LNCaP clone FGC (cell line): ENCODE measurements around the gene RAMP3.
"Not testable (repeated sequence)": the region's sequence is repeated elsewhere in the genome, so short reads cannot be mapped to it uniquely, and the experiment has no call there.

Source experiments
- DNase-seq: peaks from one replicate; pipeline ENCODE4 v3.0.0-alpha.2; 2011; ENCODE audit warnings: low read depth
- H3K4me3 ChIP-seq: 2 replicates; pipeline ENCODE4 v1.5.1; 2011; ENCODE audit warnings: mild to moderate bottlenecking, low read depth, low read length, control low read depth
- TF ChIP-seq, protein P1 (sequence below): IDR thresholded peaks from 2 replicates; pipeline ENCODE4 v1.5.1; 2012; ENCODE audit warnings: mild to moderate bottlenecking; ENCODE audit not compliant: control insufficient read depth, insufficient read depth; ENCODE audit errors: extremely low read depth

The RAMP3 gene

DNA sequence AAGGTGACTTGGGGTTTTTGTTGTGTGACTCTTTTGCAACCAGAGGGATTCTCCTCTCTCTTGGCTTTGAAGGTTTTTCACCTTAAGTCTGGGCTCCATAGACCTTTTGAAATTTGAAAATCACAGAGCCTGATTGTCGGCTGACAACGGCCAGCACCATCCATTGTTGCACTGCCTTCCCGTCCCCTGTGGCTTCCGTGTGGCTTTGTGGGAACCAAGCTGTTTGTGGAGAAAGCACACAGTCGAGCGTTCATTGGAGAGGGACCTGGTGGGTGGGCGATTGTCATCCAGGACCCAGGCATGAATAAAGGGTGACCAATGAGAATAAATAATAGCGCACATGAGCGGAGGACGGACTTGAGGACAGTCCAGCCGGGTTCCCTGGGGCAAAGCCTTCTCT, 7.4 kb upstream of the RAMP3 start:
- no peak for DNase-seq
- TF ChIP-seq, protein P1, sequence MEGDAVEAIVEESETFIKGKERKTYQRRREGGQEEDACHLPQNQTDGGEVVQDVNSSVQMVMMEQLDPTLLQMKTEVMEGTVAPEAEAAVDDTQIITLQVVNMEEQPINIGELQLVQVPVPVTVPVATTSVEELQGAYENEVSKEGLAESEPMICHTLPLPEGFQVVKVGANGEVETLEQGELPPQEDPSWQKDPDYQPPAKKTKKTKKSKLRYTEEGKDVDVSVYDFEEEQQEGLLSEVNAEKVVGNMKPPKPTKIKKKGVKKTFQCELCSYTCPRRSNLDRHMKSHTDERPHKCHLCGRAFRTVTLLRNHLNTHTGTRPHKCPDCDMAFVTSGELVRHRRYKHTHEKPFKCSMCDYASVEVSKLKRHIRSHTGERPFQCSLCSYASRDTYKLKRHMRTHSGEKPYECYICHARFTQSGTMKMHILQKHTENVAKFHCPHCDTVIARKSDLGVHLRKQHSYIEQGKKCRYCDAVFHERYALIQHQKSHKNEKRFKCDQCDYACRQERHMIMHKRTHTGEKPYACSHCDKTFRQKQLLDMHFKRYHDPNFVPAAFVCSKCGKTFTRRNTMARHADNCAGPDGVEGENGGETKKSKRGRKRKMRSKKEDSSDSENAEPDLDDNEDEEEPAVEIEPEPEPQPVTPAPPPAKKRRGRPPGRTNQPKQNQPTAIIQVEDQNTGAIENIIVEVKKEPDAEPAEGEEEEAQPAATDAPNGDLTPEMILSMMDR: no peak
- H3K4me3 ChIP-seq: no peak overlapping the region

DNA sequence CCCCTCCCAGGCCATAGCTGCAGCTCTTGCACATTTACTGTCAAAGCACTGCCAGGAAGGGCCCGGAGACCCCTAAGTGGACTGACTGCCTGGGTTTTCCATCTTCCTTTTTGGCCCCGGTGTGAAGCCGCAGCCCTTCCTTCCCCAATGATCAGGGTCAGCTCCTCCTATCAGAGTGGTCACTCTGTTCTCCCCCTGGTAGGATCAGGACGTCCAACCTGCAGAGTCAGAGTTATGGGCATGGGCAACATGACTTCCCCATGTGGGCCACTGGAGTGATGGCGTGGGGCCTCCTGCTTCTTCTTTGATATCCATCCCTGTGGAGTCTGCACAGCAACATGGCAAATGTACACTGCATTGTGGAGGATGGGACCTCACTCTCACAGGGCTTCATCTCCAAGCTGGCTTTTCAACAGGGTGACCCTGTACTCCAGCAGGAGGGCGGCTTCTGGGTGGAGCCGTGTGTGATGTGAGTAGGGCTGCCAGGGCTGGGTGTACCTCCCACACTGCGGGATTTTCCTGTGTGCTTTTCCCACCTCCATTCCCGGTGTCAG, 6.4 kb upstream of the RAMP3 start:
- H3K4me3 ChIP-seq: no peak overlapping the region
- TF ChIP-seq, protein P1: no peak
- DNase-seq: no peak

DNA sequence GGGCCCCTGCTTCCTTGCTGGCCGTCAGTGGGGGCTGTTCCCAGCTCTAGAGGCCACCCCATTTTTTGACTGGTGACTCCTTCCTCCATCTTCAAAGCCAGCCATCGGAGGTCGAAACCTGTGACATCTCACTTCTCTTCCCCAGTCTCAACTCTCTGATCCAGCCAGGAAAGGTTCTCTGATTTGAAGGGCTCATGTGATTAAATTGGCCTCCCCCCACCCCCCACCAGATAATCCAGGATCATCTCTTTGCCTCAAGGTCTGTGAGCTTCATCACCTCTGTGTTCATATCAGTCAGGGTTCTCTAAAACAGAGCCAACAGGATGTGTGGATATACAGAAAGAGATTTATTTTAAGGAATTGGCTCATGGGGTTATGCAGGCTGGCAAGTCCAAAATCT, 5.6 kb upstream of the RAMP3 start:
- TF ChIP-seq, protein P1: no peak
- no peak for DNase-seq
- H3K4me3 ChIP-seq: no peak overlapping the region

GRCh38 chr7:45153233-45153632, 4.4 kb upstream of the RAMP3 start:
- TF ChIP-seq, protein P1: no peak
- H3K4me3 ChIP-seq: no peak overlapping the region
- no peak for DNase-seq

DNA sequence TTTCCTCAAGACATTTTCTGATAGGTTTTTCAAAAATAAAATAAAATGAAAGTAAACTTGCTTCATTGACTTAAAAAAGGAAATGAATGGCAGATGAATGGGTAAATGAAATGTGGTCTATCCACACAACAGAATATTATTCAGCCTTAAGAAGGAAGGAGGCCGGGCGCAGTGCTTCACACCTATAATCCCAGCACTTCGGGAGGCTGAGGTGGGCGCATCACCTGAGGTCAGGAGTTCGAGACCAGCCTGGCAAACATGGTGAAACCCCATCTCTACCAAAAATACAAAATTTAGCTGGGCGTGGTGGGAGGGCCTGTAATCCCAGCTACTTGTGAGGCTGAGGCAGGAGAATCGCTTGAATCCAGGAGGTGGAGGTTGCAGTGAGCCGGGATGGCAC, 3.7 kb upstream of the RAMP3 start:
- H3K4me3 ChIP-seq, DNase-seq: not testable (repeated sequence)

GRCh38 chr7:45155357-45155900, 2.2 kb upstream of the RAMP3 start:
- TF ChIP-seq, protein P1: no peak
- no peak for DNase-seq
- H3K4me3 ChIP-seq: no peak overlapping the region

- H3K4me3 ChIP-seq: no peak overlapping the region
- TF ChIP-seq, protein P1: no peak
- DNase-seq: no peak
Observed at GRCh38 chr7:45155941-45156340, 1.6 kb upstream of the RAMP3 start.
